Glutamatergic neuron (in vitro differentiated cells): Measurements from ENCODE around the gene IWS1. TPM values are rescaled to one million over a fixed set of nuclear protein-coding genes. Genes with fewer than 3 reads are reported as not detected.
"Not testable (repeated sequence)": the region's sequence is repeated elsewhere in the genome, so short reads cannot be mapped to it uniquely, and the experiment has no call there.

ENCODE experiments used
- DNase-seq: peaks from one replicate; pipeline ENCODE4 v3.0.0; 2022
- H3K27ac Mint-ChIP-seq: one replicate; pipeline ENCODE4 v1.8.0; 2020; ENCODE audit warnings: mild to moderate bottlenecking, mixed read lengths, inconsistent platforms; ENCODE audit not compliant: unreplicated experiment
- H3K27me3 Mint-ChIP-seq: one replicate; pipeline ENCODE4 v1.8.0; 2020; ENCODE audit warnings: mild to moderate bottlenecking, moderate library complexity, mixed read lengths, inconsistent platforms; ENCODE audit not compliant: unreplicated experiment
- H3K36me3 Mint-ChIP-seq: one replicate; pipeline ENCODE4 v1.8.0; 2020; ENCODE audit warnings: mild to moderate bottlenecking, mixed read lengths, inconsistent platforms; ENCODE audit not compliant: unreplicated experiment
- H3K4me1 Mint-ChIP-seq: one replicate; pipeline ENCODE4 v1.8.0; 2020; ENCODE audit warnings: mild to moderate bottlenecking, low read depth, mixed read lengths, inconsistent platforms; ENCODE audit not compliant: unreplicated experiment
- H3K4me3 Mint-ChIP-seq: one replicate; pipeline ENCODE4 v1.8.0; 2020; ENCODE audit warnings: mild to moderate bottlenecking, mixed read lengths, inconsistent platforms; ENCODE audit not compliant: unreplicated experiment
- H3K9me3 Mint-ChIP-seq: one replicate; pipeline ENCODE4 v1.8.0; 2020; ENCODE audit warnings: mild to moderate bottlenecking, moderate library complexity, mixed read lengths, inconsistent platforms; ENCODE audit not compliant: unreplicated experiment
- CTCF ChIP-seq: fragments of 200-600 bp; sonication (generic); IDR thresholded peaks from one replicate; pipeline ENCODE4 v1.5.0; 2021; ENCODE audit not compliant: partially characterized antibody, unreplicated experiment
- total RNA-seq: library from RNA; stranded (reverse); fragmentation: NEBNext Ultra II Directional; extraction: Animal tissue kit (Norgen Biotek cat#: 25700); gene quantifications from one replicate; pipeline ENCODE4 v1.2.1, GENCODE V29; 2021; ENCODE audit not compliant: unreplicated experiment

The IWS1 gene
- total RNA-seq, 1 donor from 2014 or later: 46.1 TPM

- Mint-ChIP-seq H3K27ac (no peak overlapping the region), H3K27me3 (peaks cover 4% of the 10 kb centered on the region), H3K4me3 (no peak overlapping the region), H3K9me3 (peaks cover 7% of the 10 kb centered on the region), H3K36me3 (no peaks in the 10 kb centered on the region), H3K4me1 (peaks cover 6% of the 10 kb centered on the region)
- no peak for TF ChIP-seq CTCF
- no peak for DNase-seq
Observed at GRCh38 chr2:127530245-127531140, 4.2 kb upstream of the IWS1 start.

- not testable (repeated sequence) for H3K9me3 Mint-ChIP-seq, H3K4me1 Mint-ChIP-seq, DNase-seq, H3K4me3 Mint-ChIP-seq, H3K36me3 Mint-ChIP-seq, H3K27me3 Mint-ChIP-seq, H3K27ac Mint-ChIP-seq
Observed at GRCh38 chr2:127529416-127529815, 3.1 kb upstream of the IWS1 start.

- TF ChIP-seq CTCF: no peak
- Mint-ChIP-seq H3K4me3 (no peak overlapping the region), H3K9me3 (peaks cover 7% of the 10 kb centered on the region), H3K4me1 (peaks cover 6% of the 10 kb centered on the region), H3K27me3 (peaks cover 4% of the 10 kb centered on the region), H3K27ac (no peak overlapping the region), H3K36me3 (no peaks in the 10 kb centered on the region)
- no peak for DNase-seq
Observed at GRCh38 chr2:127528487-127528886, 2.2 kb upstream of the IWS1 start.

- TF ChIP-seq CTCF: no peak
- Mint-ChIP-seq H3K9me3 (peaks cover 4% of the 10 kb centered on the region), H3K27ac (peak overlapping the region; percentile 97), H3K4me3 (peak overlapping the region; percentile 97), H3K4me1 (peaks cover 6% of the 10 kb centered on the region), H3K27me3 (peaks cover 4% of the 10 kb centered on the region), H3K36me3 (no peaks in the 10 kb centered on the region)
- DNase-seq: no peak
Observed at GRCh38 chr2:127527001-127527804, 914 bp upstream of the IWS1 start.

- Mint-ChIP-seq H3K36me3 (no peaks in the 10 kb centered on the region), H3K4me1 (peaks cover 6% of the 10 kb centered on the region), H3K27ac (peak overlapping the region; percentile 92), H3K4me3 (peak overlapping the region; percentile 97), H3K27me3 (peaks cover 4% of the 10 kb centered on the region), H3K9me3 (peaks cover 4% of the 10 kb centered on the region)
- TF ChIP-seq CTCF: no peak
- DNase-seq: no peak
Observed at GRCh38 chr2:127525691-127526131, 578 bp downstream of the IWS1 start.

GRCh38 chr2:127524198-127524834 is 2.0 kb downstream of the IWS1 start:
- peak overlapping the region; percentile 97 for H3K4me3 Mint-ChIP-seq
- DNase-seq, H3K9me3 Mint-ChIP-seq, H3K27ac Mint-ChIP-seq, H3K27me3 Mint-ChIP-seq, H3K4me1 Mint-ChIP-seq, H3K36me3 Mint-ChIP-seq: not testable (repeated sequence)
